Pancreas (tissue), 10 donors: ENCODE measurements around the gene TPM1. TPM values are rescaled to one million over a fixed set of nuclear protein-coding genes. Genes with fewer than 3 reads are reported as not detected.

ENCODE experiments used
- ATAC-seq, 4 donors: fragments of 200-7000 bp; cut with Tn5 transposase; one replicate each; pipeline versions ENCODE4 v1.8.0 to v1.9.1; 2020; ENCODE audit warnings: mild to moderate bottlenecking in 4 of 4, moderate library complexity in 4 of 4
- DNase-seq, 6 donors: peaks; one replicate each; pipeline ENCODE4 v3.0.0-alpha.2; 2020
- FAIRE-seq: peaks from 2 replicates; lab custom pipeline; 2012; peaks lifted over from hg19 to GRCh38; lab: Jason Lieb, UNC
- H3K27ac ChIP-seq, 4 donors: fragments of 200-600 bp; sonication (generic); 1 replicate in 3 of 4; 2 replicates in 1 of 4; pipeline versions ENCODE4 v1.5.0 to v1.8.0; 2020
- H3K27me3 ChIP-seq, 4 donors: fragments of 200-600 bp; one replicate each; pipeline ENCODE4 v1.8.0; 2021
- H3K36me3 ChIP-seq, 3 donors: fragments of 200-600 bp; sonication (generic) in 1 of 3; one replicate each; pipeline versions ENCODE4 v1.5.0 to v1.8.0; 2020 to 2021
- H3K4me1 ChIP-seq, 3 donors: fragments of 200-600 bp; one replicate each; pipeline ENCODE4 v1.8.0; 2021
- H3K4me3 ChIP-seq, 4 donors: fragments of 200-600 bp; sonication (generic) in 2 of 4; one replicate each; pipeline versions ENCODE4 v1.5.0 to v1.8.0; 2020 to 2021
- H3K9me3 ChIP-seq, 4 donors: fragments of 200-600 bp; one replicate each; pipeline ENCODE4 v1.8.0; 2021
- WGBS, 2 donors: extraction: QIAGEN DNeasy Blood & Tissue Kit; methylation state at CpG; one replicate each; pipeline ENCODE4 v1.1.7; 2013; 5-methylcytosine and 5-hydroxymethylcytosine counted together
- intact Hi-C, 3 donors: fragments of 100-400 bp; cut with DNase I; formaldehyde crosslinking; loops; one replicate each; pipeline versions ENCODE4 v1.11.1 to v1.14.2; 2022
- polyA plus RNA-seq, 2 donors: library from polyadenylated mRNA; stranded (reverse); fragments of 200-250 nt; gene quantifications; one replicate each; pipeline ENCODE4 v1.2.3, GENCODE V29; 2013
- total RNA-seq, 6 donors: library from RNA; stranded (reverse); fragmentation: NEBNext Ultra II Directional in 4 of 6; extraction: Animal tissue kit (Norgen Biotek cat#: 25700) in 4 of 6; gene quantifications; one replicate each; pipeline versions ENCODE4 v1.2.1 to v1.2.4, GENCODE V29; 2021 to 2023
- TF ChIP-seq, protein P1 (sequence below), 4 donors: fragments of 200-600 bp; sonication (generic) in 3 of 4; IDR thresholded peaks; one replicate each; pipeline versions ENCODE4 v1.5.0 to v1.8.0; 2021; ENCODE audit warnings: antibody characterized with exemption in 4 of 4
- donor health status: healthy with polysubstance abuse.
- donor health status: DM: no; HTN: no; CAD: no; lungs with moderate emphysema.
- donor health status: DM: no; HTN: no; CAD: no.
- donor health status: control.
- donor health status: control.
- donor health status: Bipolar disorder and iron deficiency.
- donor health status: DM: yes; HTN: yes; CAD: no.
- donor health status: DM: no; HTN: no; CAD: no.
- donor health status: DM: no; HTN: no; CAD: no.
- donor health status: DM: yes; HTN: yes; CAD: no.

TPM1 gene
- total and polyA plus RNA-seq, 8 donors = 114 to 482 (median 263) TPM

DNA sequence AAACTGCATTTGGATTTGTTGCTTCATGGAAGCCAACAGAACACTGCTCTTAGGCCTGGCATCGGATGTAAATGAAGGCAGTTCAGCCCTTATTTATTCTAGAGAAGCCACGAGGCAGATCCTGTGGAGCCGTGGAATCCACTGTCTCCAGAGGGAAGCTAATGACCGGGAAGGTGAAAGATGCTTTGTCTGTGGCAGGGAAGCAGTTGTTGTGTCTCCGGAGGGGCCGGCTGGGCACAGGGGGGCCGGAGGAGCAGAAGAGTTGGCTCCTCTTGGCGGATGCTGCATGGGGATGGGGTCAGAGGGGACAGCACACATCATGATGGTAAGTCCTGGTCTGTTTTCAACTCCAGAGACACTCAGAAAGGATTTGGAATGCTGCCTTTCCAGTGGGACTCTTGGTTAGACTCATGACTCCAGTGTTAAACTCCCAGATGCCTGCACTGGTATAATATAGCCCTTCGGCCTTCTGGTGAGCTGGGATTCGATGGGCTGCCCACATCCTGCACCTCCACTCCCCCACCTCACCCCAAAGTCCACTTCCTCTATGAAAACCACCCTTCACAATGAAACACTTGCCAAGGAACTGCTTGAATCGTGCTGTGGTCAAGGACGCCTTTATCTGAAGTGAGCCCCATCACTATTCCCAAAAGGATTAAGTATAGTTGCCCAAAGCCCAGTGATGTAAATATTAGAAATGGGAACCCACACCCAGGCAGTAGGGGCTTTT, 33.6 kb downstream of the TPM1 start:
- no peaks in the 10 kb centered on the region for H3K9me3 ChIP-seq
- no peak overlapping the region for H3K4me3 ChIP-seq
- TF ChIP-seq, protein P1, sequence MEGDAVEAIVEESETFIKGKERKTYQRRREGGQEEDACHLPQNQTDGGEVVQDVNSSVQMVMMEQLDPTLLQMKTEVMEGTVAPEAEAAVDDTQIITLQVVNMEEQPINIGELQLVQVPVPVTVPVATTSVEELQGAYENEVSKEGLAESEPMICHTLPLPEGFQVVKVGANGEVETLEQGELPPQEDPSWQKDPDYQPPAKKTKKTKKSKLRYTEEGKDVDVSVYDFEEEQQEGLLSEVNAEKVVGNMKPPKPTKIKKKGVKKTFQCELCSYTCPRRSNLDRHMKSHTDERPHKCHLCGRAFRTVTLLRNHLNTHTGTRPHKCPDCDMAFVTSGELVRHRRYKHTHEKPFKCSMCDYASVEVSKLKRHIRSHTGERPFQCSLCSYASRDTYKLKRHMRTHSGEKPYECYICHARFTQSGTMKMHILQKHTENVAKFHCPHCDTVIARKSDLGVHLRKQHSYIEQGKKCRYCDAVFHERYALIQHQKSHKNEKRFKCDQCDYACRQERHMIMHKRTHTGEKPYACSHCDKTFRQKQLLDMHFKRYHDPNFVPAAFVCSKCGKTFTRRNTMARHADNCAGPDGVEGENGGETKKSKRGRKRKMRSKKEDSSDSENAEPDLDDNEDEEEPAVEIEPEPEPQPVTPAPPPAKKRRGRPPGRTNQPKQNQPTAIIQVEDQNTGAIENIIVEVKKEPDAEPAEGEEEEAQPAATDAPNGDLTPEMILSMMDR (IDR thresholded peaks at IDR 0.05) = no peak
- DNase-seq (no peak), FAIRE-seq (no peak), ATAC-seq (no peak)
- no peaks in the 10 kb centered on the region for H3K27me3 ChIP-seq
- H3K36me3 ChIP-seq = peaks cover 0 to 4% (median 0%) of the 10 kb centered on the region in 3 donors
- H3K27ac ChIP-seq = peak overlapping the region in 1 of 4 donors; percentile 3
- intact Hi-C loops = no loop called here
- peaks cover 0 to 3% (median 0%) of the 10 kb centered on the region in 3 donors for H3K4me1 ChIP-seq
- 56 to 67% methylated on average over 12 of the region's 12 CpGs for WGBS, 2 donors

DNA sequence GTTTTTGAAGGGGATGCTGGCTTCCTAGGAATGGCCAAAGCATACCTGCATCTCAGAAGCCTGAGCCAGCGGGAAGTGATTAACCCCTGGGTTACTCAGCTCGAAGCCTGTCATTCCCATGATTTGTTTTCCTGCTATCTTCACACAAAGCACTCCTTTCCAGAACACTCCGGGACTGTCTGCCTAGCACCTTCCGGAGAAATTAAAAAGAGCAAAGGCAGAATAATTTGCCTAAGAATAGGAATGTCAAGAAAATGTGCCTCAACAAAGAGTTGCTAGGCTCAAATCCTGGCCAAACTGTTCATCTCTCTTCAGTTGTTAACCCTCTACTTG, 34.1 kb downstream of the TPM1 start:
- DNase-seq (no peak), FAIRE-seq (no peak), ATAC-seq (no peak)
- Histone ChIP-seq H3K9me3 (no peaks in the 10 kb centered on the region), H3K36me3 (no peaks in the 10 kb centered on the region), H3K4me3 (no peak overlapping the region), H3K27me3 (no peaks in the 10 kb centered on the region), H3K4me1 (peaks cover 0 to 3% (median 0%) of the 10 kb centered on the region in 3 donors), H3K27ac (no peak overlapping the region)
- WGBS, 2 donors = 73 to 79% methylated on average over 4 of the region's 4 CpGs
- TF ChIP-seq, protein P1 (IDR thresholded peaks at IDR 0.05) = no peak
- intact Hi-C loops = no loop called here

- FAIRE-seq = no peak
- intact Hi-C loops = no loop called here
- WGBS, 2 donors = 77 to 79% methylated on average over 6 of the region's 6 CpGs
Observed at GRCh38 chr15:63077952-63078351, 35.4 kb downstream of the TPM1 start.

GRCh38 chr15:63079947-63080626, 37.5 kb downstream of the TPM1 start:
- no peaks in the 10 kb centered on the region for H3K36me3 ChIP-seq
- H3K9me3 ChIP-seq = no peaks in the 10 kb centered on the region
- TF ChIP-seq, protein P1 (IDR thresholded peaks at IDR 0.05) = no peak
- no peaks in the 10 kb centered on the region for H3K27me3 ChIP-seq
- H3K27ac ChIP-seq = no peak overlapping the region
- ATAC-seq (no peak), FAIRE-seq (no peak), DNase-seq (no peak)
- intact Hi-C loops = no loop called here
- no peak overlapping the region for H3K4me3 ChIP-seq
- 80% methylated on average over 13 of the region's 13 CpGs for WGBS, 2 donors
- no peaks in the 10 kb centered on the region for H3K4me1 ChIP-seq

More at GRCh38 chr15:63077952-63078351, 35.4 kb downstream of the TPM1 start:
- no peak for DNase-seq
- Histone ChIP-seq H3K27me3 (no peaks in the 10 kb centered on the region), H3K36me3 (no peaks in the 10 kb centered on the region), H3K4me3 (no peak overlapping the region), H3K4me1 (peaks cover 0 to 3% (median 0%) of the 10 kb centered on the region in 3 donors), H3K27ac (no peak overlapping the region), H3K9me3 (no peaks in the 10 kb centered on the region)
- TF ChIP-seq, protein P1 (IDR thresholded peaks at IDR 0.05) = no peak
- ATAC-seq = no peak
